ENCODE results near the gene DIP2C.
"Not testable (repeated sequence)": the region's sequence is repeated elsewhere in the genome, so short reads cannot be mapped to it uniquely, and the experiment has no call there.

The DIP2C gene, protein sequence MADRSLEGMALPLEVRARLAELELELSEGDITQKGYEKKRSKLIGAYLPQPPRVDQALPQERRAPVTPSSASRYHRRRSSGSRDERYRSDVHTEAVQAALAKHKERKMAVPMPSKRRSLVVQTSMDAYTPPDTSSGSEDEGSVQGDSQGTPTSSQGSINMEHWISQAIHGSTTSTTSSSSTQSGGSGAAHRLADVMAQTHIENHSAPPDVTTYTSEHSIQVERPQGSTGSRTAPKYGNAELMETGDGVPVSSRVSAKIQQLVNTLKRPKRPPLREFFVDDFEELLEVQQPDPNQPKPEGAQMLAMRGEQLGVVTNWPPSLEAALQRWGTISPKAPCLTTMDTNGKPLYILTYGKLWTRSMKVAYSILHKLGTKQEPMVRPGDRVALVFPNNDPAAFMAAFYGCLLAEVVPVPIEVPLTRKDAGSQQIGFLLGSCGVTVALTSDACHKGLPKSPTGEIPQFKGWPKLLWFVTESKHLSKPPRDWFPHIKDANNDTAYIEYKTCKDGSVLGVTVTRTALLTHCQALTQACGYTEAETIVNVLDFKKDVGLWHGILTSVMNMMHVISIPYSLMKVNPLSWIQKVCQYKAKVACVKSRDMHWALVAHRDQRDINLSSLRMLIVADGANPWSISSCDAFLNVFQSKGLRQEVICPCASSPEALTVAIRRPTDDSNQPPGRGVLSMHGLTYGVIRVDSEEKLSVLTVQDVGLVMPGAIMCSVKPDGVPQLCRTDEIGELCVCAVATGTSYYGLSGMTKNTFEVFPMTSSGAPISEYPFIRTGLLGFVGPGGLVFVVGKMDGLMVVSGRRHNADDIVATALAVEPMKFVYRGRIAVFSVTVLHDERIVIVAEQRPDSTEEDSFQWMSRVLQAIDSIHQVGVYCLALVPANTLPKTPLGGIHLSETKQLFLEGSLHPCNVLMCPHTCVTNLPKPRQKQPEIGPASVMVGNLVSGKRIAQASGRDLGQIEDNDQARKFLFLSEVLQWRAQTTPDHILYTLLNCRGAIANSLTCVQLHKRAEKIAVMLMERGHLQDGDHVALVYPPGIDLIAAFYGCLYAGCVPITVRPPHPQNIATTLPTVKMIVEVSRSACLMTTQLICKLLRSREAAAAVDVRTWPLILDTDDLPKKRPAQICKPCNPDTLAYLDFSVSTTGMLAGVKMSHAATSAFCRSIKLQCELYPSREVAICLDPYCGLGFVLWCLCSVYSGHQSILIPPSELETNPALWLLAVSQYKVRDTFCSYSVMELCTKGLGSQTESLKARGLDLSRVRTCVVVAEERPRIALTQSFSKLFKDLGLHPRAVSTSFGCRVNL (N-terminal part only)

DNA sequence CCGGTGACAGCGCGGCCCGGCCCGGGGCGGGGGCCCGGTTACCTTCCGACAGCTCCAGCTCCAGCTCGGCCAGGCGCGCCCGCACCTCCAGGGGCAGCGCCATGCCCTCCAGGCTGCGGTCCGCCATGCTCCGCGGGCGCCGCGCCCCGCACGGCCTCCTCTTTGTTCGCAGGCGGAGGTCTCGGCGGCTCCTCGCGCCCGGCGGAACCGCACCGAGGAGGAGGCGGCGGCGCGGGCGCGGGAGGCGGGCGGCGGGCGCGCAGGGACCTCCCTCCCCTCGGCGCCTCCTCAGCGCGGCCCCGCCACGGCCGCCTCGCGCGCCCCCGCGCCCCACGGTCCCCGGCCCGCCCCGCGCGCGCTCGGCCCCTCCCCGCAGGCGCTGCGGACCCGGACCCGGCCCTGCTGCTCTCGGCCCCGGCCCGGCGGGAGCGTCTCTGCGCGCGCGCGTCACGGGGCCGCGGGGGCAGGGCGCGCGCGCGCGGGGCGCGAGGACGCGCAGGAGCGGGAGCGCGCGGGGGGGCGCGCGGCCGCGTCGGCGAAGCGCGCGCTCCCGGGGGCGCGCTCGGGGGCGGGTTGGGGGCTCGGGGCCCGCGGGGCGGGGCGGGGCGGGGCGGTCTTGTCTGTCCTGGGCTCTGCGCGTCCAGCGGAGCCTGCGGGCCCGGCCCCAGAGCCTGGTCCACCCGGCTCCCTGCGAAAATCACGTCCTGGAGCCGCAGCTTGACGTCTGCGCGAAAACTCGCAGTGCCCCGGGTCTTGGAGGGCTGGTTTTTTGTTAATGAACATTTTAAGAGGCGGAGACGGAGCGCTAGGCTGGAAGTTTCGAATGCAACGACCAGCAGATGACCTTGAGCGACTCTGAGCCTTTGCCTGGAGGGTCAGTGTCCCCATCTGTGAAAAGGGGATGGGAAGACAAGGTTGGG, at the start of gene DIP2C:
DIP2C (minus strand) TSS at position 217 of the 920 bp plus-strand sequence; CDS start at position 127, 90 bp downstream.
- DNase-seq, result peak; percentile 82

DNA sequence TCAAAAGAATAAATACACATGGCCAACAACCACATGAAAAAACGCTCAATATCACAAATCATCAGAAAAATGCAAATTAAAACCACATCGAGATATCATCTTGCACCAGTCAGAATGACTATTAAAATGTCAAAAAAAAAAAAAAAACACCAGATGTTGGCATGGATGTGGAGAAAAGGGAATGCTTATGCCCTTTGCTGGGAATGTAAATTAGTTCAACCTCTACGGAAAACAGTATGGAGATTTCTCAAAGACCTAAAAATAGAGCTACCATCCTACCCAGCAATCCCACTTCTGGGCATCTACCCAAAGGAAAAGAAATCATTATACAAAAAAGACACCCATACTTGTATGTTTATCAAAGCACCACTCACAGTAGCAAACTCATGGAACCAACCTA, 45.0 kb upstream of the DIP2C start:
- no peak for DNase-seq

DNA sequence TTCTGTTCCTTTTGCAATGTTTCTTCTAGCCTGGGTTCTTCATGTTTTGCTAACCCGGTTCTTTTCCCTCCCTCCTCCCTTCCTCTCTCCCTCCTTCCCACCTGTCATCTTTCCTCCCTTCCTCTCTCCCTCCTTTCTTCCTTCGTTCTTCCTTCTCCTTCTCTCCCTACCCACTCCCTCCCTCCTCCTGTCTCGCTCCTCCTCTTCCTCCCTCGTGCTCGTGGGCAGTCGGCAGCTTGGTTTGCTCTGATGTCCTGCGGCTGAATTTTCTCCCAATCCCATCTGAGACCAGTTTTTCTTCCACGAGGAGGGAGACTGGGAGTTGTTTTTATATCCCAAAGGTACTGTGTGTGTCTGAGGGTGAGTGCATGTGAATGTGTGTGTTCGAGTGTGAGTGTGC, 43.6 kb upstream of the DIP2C start:
- DNase-seq, result no peak

DNA sequence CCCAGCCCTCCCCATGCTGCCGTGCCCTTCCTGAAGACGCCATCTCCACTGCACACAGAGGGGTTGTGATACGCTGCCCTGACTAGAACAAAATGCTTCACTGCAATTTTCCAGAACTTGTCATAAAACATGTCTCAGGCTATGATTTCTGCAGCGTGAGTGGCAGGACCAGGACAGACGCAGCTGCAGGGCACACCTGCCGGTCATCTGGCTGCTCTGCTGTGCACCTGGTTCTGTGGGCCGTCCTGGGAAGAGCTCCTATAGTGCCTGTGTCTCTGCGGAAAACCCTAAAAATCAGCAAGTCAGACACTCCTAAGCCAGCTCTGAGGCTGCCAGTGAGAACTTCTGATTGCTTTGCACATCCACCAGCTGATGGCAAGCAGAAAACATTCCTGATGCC, 39.7 kb upstream of the DIP2C start:
- peak; percentile 15 for DNase-seq

DNA sequence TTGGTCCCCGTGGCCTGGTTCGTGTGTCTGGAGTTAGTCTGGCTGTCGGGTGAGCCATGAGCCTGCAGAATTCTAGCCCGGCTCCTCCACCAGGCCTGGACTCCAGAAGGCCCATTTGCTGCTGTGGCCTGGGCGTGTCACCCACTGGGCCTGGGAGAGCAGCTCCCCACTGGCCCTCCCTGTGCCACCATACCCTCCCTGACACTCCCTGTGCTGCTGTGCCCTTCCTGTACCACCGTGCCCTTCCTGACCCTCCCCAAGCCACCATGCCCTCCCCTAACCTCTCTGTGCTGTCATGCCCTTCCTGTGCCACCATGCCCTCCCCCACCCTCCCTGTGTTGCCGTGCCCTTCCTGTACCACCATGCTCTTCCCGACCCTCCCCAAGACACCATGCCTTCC, 39.1 kb upstream of the DIP2C start:
- no peak for DNase-seq

DNA sequence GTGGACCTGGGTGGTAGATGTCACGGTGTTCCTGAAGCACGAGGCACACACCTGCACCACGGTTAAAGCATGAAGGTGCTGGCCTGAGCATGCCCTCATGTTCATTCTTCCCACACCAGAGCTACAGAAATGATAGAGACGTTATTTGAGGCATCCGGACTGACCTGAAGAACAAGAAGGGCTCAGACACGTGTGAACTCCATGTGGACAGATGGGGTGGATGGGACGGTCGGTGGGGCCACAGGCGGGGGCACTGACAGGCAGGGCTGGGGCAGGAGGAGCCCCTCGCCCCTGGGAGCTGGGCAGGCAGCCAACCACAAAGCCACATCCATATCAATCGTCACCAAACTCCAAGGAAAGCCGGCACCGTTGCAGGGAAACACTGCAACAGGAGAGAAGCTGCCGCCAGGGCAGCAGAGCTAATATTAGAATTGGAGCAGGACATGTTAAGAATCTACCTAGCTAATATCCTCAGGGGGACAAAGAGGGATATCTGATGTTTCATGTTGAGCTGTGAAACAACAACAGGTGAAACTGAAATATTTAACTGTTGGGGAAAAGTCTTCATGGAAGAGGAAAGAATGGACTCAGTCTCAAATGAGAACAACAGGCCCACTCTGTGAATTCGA, 37.8 kb upstream of the DIP2C start:
- no peak for DNase-seq

DNA sequence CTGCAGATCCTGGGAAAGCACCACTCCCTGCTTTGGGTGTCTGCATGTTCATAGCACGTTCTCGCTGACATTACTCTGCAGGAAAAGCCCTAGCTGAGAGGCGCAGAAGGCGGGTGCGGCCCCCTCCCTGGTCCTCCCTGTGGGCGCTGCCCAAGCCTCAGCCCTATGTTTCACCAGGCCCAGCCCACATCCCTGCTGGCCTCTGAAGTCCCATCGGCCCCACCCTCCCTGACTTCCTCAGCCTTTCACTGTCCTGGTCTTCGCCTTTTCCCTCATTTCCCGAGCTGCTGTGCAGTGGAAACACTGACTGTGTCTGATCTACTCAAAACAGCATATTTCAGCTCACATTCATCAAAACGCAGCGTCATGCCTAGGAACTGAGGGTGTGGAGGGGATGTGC, 36.3 kb upstream of the DIP2C start:
- DNase-seq, result no peak

DNA sequence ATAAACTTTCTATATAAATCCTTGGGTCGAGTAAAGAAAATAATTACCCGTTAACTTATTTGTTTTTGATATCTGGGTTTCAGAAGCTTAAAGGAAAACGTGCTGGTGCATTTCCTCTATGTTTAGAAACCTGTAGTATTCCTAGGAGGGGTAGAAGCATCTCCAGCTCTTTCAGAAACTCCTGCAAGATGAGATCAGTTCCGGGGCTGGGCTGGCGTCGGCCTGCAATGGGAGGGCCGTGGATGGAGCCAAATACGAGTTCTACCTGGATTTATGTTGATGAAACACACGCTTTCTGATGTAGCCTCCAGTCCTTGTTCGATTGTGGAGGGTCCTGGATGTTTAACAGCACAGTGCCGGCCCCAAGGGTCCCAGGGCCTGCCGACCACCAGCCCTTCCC, 35.8 kb upstream of the DIP2C start:
- DNase-seq, result no peak

DNA sequence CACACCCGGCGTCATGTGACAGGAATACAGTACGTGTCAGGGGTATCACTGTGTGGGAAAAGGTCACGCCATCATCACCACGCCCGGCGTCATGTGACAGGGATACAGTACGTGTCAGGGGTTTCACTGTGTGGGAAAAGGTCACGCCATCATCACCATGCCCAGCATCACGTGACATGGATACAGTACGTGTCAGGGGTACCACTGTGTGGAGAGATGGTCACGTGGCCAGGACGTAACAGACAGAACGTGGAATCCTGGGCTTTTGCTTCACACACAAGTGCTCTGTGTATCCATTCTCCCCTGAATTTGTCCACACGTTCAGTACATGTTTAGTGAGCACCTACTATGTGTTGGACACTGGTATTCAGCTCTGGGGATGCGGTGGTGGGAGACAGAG, 34.5 kb upstream of the DIP2C start:
- no peak for DNase-seq

DNA sequence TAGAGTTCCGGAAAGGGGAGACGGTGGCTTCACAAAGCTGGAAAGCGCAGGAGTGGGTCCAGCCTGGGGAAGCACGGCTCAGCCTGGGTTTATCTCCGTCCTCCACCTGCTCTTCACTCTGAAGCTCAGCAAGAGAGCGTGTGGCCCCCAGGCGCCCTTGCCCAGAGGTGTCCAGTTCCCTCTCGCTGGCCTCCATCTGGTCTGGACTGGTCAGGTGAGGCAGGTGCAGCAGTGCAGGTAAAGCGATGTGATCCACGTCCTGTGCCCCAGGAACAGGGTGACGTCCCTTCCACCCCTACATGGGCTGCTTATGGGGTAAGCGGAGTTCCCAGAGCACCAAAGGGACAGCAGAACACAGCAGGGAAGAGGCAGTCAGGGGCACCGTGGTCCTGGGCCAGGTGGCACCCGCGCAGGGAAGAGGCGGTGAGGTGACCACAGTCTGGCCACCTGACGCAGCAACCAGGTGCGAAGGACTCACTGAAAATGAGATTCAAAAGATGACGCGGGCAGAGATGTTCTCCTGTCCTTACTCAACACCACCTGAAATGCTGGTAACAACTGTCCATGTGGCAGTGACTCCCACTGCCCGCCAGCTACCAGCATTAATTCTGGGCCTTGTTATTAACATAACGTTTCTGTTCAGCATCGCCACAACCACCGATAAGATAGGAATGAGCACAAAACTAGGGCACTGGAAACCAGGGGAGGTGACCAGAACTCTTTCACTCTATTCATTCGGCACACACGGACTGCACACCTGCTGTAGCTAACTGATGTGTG, 33.0 kb upstream of the DIP2C start:
- no peak for DNase-seq

DNA sequence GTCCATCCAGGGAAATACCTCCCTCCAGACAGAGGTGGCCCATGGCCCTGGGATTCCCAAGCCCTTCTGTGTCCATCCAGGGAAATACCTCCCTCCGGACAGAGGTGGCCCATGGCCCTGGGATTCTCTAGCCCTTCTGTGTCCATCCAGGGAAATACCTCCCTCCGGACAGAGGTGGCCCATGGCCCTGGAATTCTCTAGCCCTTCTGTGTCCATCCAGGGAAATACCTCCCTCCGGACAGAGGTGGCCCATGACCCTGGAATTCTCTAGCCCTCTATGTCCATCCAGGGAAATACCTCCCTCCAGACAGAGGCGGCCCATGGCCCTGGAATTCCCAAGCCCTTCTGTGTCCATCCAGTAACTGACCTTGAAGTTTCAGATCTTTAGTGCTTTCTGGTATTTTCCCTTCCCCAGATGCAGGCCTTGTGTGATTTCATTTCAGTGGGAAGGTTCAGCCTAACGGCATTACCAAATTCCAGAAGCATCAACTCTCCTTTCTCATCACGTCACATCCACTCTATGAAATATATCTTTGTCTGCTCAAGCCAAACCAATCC, 28.8 kb upstream of the DIP2C start:
- DNase-seq, result no peak

DNA sequence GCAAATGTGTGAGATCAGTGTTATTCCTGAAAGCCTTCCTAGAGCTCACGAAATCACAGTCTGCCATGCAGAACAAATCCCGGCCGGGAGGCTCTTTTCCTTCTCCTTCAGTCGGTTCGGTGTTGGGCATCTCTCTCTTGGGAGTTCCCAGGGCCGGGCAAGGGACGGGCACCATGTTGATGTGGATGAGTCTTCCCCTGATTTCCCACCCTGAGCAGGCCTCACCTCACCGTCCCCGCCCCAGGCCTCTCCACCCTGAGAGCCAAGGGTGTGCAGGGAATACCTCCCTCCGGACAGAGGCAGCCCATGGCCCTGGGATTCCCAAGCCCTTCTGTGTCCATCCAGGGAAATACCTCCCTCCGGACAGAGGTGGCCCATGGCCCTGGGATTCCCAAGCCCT, 28.0 kb upstream of the DIP2C start:
- DNase-seq, result no peak

DNA sequence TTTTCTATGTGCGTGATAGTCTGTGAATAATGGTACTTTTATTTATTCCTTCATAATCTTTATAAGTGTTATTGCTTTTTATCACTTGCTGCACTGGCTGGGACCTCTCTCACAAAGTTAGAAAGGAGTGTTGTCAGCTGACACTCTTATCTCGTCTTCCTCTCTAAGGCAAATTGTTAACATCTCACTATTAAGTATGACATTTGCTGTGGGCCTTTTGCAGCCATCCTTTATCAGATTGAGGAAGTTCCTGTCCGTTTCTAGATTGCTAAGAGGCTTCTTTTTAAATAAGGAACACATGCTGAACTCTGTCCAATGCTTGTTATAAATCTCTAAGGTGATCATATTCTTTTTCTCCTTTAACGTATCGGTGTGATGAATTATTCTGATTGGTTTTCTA, 27.4 kb upstream of the DIP2C start:
- no peak for DNase-seq

DNA sequence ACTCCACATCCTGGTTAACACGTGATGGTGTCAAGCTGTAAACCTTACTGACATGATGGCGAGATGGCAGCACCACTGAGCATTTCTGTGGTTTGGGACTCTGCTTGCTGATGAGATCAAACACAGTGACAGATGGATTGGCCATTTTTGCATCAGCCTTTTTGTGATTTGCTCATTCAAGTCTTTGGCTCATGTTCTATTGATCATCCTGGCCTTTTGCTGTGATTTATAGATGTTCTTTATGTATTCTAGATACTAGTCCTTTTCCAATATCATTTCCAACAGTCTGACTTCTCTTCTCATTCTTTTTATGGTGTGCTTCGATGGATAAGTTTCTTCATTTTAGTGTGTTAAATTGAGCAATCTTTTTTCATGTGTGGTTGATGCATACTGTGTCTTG, 24.7 kb upstream of the DIP2C start:
- DNase-seq, result no peak

DNA sequence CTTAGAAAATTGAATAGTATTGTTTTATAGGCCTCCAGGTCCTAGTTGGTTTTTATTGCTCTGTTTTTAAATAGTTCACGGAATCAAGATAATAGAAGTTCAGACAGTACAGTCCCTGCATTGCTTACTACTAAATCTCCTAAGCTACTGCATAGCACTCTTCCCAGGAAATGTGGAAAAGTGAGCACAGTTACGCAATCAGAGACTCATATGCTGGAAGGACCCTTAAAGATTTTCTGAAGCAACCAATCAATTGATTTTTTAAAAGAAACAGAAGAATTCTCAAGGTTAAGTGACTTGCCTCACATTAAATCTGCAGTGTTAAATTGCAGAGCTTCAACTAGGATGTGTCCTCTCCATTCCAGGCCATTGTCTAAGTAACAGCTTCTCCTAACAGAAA, 23.1 kb upstream of the DIP2C start:
- no peak for DNase-seq

DNA sequence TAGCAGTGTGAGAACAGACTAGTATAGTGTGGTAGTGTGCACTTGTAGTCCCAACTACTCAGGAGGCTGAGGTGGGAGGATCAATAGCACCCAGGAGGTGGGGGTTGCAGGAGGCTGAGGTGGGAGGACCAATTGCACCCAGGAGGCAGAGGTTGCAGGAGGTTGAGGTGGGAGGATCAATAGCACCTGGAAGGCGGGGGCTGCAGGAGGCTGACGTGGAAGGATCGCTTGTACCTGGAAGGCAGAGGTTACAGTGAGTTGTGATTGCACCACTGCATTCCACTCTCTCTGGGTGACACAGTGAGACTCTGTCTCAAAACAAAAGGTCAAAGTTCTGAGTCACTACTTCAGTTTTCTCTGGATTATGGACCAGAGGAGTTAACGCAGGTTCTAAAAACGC, 22.6 kb upstream of the DIP2C start:
- no peak for DNase-seq

DNA sequence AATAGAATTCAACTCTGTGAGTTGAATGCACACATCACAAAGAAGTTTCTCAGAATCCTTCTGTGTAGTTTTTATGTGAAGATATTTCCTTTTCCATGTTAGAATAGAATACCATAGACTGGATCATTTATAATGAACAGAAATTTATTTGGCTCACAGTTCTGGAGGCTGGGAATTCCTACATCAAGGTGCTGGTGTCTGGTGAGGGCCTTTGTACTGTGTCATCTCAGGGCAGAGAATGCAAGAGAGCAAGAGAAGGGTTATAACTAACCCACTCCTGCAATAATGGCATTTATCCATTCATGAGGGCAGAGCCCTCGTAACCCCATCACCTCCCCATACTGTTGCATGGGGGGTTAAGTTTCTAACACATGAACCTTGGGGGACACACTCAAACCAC, 18.4 kb upstream of the DIP2C start:
- no peak for DNase-seq

DNA sequence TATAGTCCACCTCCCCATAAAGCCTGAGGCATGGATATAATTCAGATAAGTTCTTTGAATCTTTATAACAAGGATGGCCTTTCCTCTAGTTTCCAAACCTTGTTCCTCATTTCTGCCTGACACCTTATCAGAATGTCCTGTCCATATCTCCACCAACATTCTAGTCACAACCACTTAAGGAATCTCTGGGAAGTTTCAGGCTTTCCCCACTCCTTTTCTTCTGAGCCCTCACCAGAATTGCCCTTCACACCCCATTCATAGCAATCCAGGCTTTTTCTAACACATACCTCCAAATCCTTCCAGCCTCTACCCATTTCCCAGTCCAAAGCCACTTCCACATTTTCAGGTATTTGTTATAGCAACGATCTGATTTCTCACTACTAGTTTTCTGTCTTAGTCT, 18.0 kb upstream of the DIP2C start:
- DNase-seq, result no peak

DNA sequence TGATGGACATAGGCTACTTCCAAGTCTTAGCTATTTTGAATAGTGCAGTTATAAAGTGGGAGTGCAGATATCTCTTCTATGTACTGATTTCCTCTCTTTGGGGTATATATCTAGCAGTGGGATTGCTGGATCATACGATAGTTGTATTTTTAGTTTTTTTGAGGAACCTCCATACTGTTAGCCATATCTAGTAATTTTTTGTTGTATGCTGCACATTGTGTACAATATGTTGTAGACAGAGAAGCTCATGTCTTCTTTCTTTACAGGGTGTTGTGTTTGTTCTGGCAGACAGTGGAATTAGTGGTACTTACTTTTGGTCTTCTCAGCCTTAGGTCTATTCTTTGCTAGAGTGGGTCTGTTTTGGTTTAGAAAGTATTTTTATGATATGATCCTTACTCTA, 13.7 kb upstream of the DIP2C start:
- no peak for DNase-seq

DNA sequence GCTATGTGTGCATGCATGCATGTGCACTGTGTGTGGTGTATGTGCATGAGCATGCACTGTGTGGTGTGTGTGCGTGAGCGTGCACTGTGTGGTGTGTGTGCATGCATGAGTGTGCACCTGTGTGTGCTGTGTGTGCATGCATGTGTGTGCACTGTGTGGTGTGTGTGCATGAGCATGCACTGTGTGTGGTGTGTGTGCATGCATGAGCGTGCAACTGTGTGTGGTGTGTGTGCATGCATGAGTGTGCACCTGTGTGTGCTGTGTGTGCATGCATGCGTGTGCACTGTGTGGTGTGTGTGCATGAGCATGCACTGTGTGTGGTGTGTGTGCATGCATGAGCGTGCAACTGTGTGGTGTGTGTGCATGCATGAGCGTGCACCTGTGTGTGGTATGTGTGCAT, 10.7 kb upstream of the DIP2C start:
- not testable (repeated sequence) for DNase-seq

Data from NCI-H774 (cell line).